ENCODE data around the gene COL17A1.

- TF ChIP-seq CTCF (IDR thresholded peaks at IDR 0.05; ENCODE audit: low read length), result no peak
- TF ChIP-seq EZH2 (IDR thresholded peaks at IDR 0.05; ENCODE audit: borderline replicate concordance, low read length), result no peak
Measured at GRCh38 chr10:104013489-104013888, 72.2 kb downstream of the COL17A1 start.
